OCI-LY7 (cell line): ENCODE results near the gene CSRNP3. TPM values are rescaled to one million over a fixed set of nuclear protein-coding genes. Genes with fewer than 3 reads are reported as not detected.

Experiments
- BruUV-seq: library from RNA; stranded (reverse); fragments of 400-500 nt; replicated peaks from 2 replicates; lab custom pipeline; 2021; lab: Mats Ljungman, UMichigan
- CTCF ChIA-PET: fragments of 300-600 bp; sonication (Branson Sonifier 250); formaldehyde crosslinking; loops from one replicate; lab custom pipeline; 2022; ENCODE audit warnings: antibody characterized with exemption; ENCODE audit not compliant: unreplicated experiment; lab: Charles Lee
- POLR2A ChIA-PET: fragments of 300-600 bp; sonication (Branson Sonifier 250); formaldehyde crosslinking; loops from one replicate; lab custom pipeline; 2022; ENCODE audit warnings: antibody characterized with exemption; lab: Charles Lee
- DNase-seq: peaks from one replicate; pipeline ENCODE4 v3.0.0-alpha.2; 2015; ENCODE audit warnings: low spot score
- H2AFZ ChIP-seq: fragments of 200-600 bp; sonication (generic), shearing (Covaris generic); 2 replicates; pipeline ENCODE4 v1.6.1; 2014; ENCODE audit warnings: mild to moderate bottlenecking, antibody characterized with exemption, low read length, moderate library complexity
- H3K27ac ChIP-seq: fragments of 200-600 bp; sonication (generic); 2 replicates; pipeline ENCODE4 v1.5.1; 2014; ENCODE audit warnings: mixed run types, low read depth, mild to moderate bottlenecking, moderate library complexity, low read length, inconsistent platforms; ENCODE audit not compliant: poor library complexity, severe bottlenecking
- H3K36me3 ChIP-seq: fragments of 200-600 bp; sonication (generic); 2 replicates; pipeline ENCODE4 v1.6.1; 2014; ENCODE audit warnings: mild to moderate bottlenecking, antibody characterized with exemption, low read length, moderate library complexity, mixed read lengths; ENCODE audit not compliant: insufficient read depth
- H3K4me1 ChIP-seq: fragments of 200-600 bp; sonication (generic); 2 replicates; pipeline ENCODE4 v1.5.1; 2014; ENCODE audit warnings: mild to moderate bottlenecking, low read length; ENCODE audit not compliant: insufficient read depth, poor library complexity, severe bottlenecking
- H3K4me2 ChIP-seq: fragments of 200-600 bp; sonication (generic); 2 replicates; pipeline ENCODE4 v1.6.1; 2014; ENCODE audit warnings: mild to moderate bottlenecking, low read length
- H3K4me3 ChIP-seq: fragments of 200-600 bp; sonication (generic); 2 replicates; pipeline ENCODE4 v1.5.1; 2014; ENCODE audit warnings: mild to moderate bottlenecking, low read depth, low read length; ENCODE audit not compliant: poor library complexity, severe bottlenecking
- H3K79me2 ChIP-seq: fragments of 200-600 bp; sonication (generic); 2 replicates; pipeline ENCODE4 v1.6.1; 2016; ENCODE audit warnings: low read depth, mild to moderate bottlenecking, low read length, moderate library complexity, mixed read lengths; ENCODE audit not compliant: insufficient read depth
- H3K9me2 ChIP-seq: fragments of 200-600 bp; sonication (generic); 2 replicates; pipeline ENCODE4 v1.6.1; 2016; ENCODE audit warnings: mild to moderate bottlenecking, low read length, mixed read lengths; ENCODE audit not compliant: insufficient read depth
- H3K9me3 ChIP-seq: fragments of 200-600 bp; sonication (generic); 2 replicates; pipeline ENCODE4 v1.6.1; 2014; ENCODE audit warnings: mild to moderate bottlenecking, mixed run types, low read length, mixed read lengths
- H4K20me1 ChIP-seq: fragments of 200-600 bp; sonication (generic); 2 replicates; pipeline ENCODE4 v1.6.1; 2014; ENCODE audit warnings: mild to moderate bottlenecking, antibody characterized with exemption, low read length, moderate library complexity, mixed read lengths; ENCODE audit not compliant: insufficient read depth
- EZH2phosphoT487 ChIP-seq: fragments of 200-600 bp; sonication (generic); IDR thresholded peaks from 2 replicates; pipeline ENCODE4 v1.6.1; 2018; ENCODE audit warnings: low read depth, borderline replicate concordance, mild to moderate bottlenecking, mixed run types, antibody characterized with exemption, low read length, moderate library complexity, mixed read lengths
- intact Hi-C: fragments of 100-400 bp; cut with micrococcal nuclease; formaldehyde crosslinking; loops from one replicate; pipeline ENCODE4 v1.10.0; 2022; ENCODE audit not compliant: unreplicated experiment
- total RNA-seq, 2 experiments: library from RNA; depleted of rRNA in 1 of 2; stranded (reverse); fragments of >200 nt in 1 of 2; shearing (Covaris generic) in 1 of 2; gene quantifications; 2 replicates each; pipeline ENCODE4 v1.2.3, GENCODE V29; 2014 to 2022
- TF ChIP-seq, protein P1 (sequence below): fragments of 200-600 bp; sonication (generic); conservative IDR thresholded peaks from 2 replicates; pipeline ENCODE4 v1.5.1; 2014; ENCODE audit warnings: mild to moderate bottlenecking, antibody characterized with exemption, low read length, moderate library complexity, mixed read lengths

CSRNP3 gene
- total RNA-seq, 2 experiments from 2014 or later: 0.44 to 1.4 TPM

DNA sequence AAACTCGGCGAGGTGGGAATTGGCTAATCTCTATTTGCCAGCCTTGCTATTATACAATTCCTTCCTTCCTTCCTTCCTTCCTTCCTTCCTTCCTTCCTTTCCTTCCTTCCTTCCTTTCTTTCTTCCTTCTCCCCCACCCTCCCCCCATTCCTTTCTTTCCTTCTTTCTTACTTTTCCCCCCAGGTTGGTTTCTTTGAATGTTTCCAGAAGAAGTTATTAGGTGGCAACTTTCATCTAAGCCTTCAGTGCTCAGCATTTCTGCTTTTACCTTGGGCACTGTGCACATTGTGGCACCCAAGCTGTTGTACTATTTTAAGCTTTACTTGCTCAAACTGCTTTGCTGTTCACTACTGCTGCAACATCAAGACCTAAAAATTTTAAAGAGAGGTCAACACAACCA is 17.2 kb upstream of the CSRNP3 start:
- H3K9me2 ChIP-seq: no peaks in the 10 kb centered on the region
- H3K79me2 ChIP-seq: no peaks in the 10 kb centered on the region
- intact Hi-C loops: no loop called here
- no peak overlapping the region for H3K4me2 ChIP-seq
- no peak overlapping the region for H3K4me3 ChIP-seq
- no peak overlapping the region for H2AFZ ChIP-seq
- no peaks in the 10 kb centered on the region for H3K4me1 ChIP-seq
- H3K9me3 ChIP-seq: no peaks in the 10 kb centered on the region
- H3K36me3 ChIP-seq: no peaks in the 10 kb centered on the region
- BruUV-seq: no TSS peak
- H4K20me1 ChIP-seq: no peaks in the 10 kb centered on the region
- ChIA-PET POLR2A (interaction anchor here (0.6 kb wide), 1 partner anchor 412 kb away, joined by 7 read pairs; no protein-coding TSS in a partner anchor), CTCF (no interaction called here)
- DNase-seq: no peak
- TF ChIP-seq, protein P1, sequence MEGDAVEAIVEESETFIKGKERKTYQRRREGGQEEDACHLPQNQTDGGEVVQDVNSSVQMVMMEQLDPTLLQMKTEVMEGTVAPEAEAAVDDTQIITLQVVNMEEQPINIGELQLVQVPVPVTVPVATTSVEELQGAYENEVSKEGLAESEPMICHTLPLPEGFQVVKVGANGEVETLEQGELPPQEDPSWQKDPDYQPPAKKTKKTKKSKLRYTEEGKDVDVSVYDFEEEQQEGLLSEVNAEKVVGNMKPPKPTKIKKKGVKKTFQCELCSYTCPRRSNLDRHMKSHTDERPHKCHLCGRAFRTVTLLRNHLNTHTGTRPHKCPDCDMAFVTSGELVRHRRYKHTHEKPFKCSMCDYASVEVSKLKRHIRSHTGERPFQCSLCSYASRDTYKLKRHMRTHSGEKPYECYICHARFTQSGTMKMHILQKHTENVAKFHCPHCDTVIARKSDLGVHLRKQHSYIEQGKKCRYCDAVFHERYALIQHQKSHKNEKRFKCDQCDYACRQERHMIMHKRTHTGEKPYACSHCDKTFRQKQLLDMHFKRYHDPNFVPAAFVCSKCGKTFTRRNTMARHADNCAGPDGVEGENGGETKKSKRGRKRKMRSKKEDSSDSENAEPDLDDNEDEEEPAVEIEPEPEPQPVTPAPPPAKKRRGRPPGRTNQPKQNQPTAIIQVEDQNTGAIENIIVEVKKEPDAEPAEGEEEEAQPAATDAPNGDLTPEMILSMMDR: no peak
- no peak for TF ChIP-seq EZH2phosphoT487
- H3K27ac ChIP-seq: no peak overlapping the region

DNA sequence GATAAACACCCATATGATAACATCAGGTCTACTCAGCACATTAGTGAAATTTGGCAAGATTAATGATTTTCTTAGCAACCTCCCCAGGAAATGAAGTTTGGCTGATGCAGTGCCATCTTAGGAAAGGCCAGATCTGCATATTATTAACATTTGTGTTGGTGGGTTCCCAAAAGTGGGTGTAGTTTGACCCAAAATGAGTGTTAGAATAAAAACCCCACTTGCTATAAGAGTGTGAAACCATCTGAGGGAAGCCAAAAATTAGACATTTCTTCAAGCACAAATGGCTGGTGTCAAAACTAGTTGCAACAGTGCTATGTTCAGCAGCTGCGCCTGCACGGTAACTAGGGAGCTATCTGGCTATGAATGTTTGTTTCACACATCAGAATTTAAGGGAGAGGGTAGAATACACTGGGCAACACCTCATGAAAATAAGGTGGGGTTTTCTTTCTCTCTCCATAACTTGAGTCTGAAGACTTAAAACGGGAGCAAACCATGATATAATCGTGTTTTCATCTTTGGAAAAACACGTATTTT is 15.9 kb upstream of the CSRNP3 start:
- Histone ChIP-seq H3K9me3 (no peaks in the 10 kb centered on the region), H3K4me1 (no peaks in the 10 kb centered on the region), H3K79me2 (no peaks in the 10 kb centered on the region), H2AFZ (no peak overlapping the region), H3K27ac (no peak overlapping the region), H3K4me3 (no peak overlapping the region), H3K9me2 (no peaks in the 10 kb centered on the region), H3K36me3 (no peaks in the 10 kb centered on the region), H3K4me2 (no peak overlapping the region), H4K20me1 (no peaks in the 10 kb centered on the region)
- TF ChIP-seq, protein P1: no peak
- TF ChIP-seq EZH2phosphoT487: no peak
- no peak for DNase-seq
- POLR2A ChIA-PET: interaction anchor here (1.0 kb wide), 1 partner anchor 13 kb away, joined by 4 read pairs; no protein-coding TSS in a partner anchor
- intact Hi-C loops: no loop called here
- BruUV-seq: no TSS peak
- CTCF ChIA-PET: no interaction called here

DNA sequence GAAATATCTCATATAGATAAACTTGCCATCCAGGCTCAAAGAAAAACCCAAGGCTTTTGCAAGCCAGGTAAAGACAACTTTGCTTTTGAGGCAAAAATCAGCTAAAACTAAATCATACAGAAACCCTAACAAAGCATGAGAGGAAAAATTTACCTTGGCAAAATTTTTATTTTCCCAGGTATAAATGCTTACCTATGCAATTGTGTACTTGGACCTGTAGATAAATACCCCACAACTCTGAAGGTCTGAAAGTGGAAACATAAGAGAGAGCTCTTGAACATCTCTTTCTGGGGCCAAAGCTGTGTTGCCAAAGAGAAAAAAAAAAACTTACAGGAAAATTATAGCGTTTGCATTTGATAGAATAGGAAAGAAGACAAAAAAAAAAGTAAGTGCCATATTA is 14.6 kb upstream of the CSRNP3 start:
- no peaks in the 10 kb centered on the region for H3K4me1 ChIP-seq
- no peaks in the 10 kb centered on the region for H4K20me1 ChIP-seq
- H2AFZ ChIP-seq: no peak overlapping the region
- no peak overlapping the region for H3K27ac ChIP-seq
- BruUV-seq: no TSS peak
- no peaks in the 10 kb centered on the region for H3K36me3 ChIP-seq
- H3K9me3 ChIP-seq: no peaks in the 10 kb centered on the region
- no peaks in the 10 kb centered on the region for H3K9me2 ChIP-seq
- H3K79me2 ChIP-seq: no peaks in the 10 kb centered on the region
- TF ChIP-seq EZH2phosphoT487: no peak
- TF ChIP-seq, protein P1: no peak
- no peak overlapping the region for H3K4me2 ChIP-seq
- ChIA-PET POLR2A (interaction anchor here (0.6 to 0.8 kb wide), 3 partner anchors 11 to 409 kb away, joined by 3 read pairs; no protein-coding TSS in a partner anchor), CTCF (no interaction called here)
- no peak for DNase-seq
- no peak overlapping the region for H3K4me3 ChIP-seq
- intact Hi-C loops: no loop called here
